ENCODE data around the gene KHDC4.
"Not testable (repeated sequence)": the region's sequence is repeated elsewhere in the genome, so short reads cannot be mapped to it uniquely, and the experiment has no call there.

KHDC4 gene

DNA sequence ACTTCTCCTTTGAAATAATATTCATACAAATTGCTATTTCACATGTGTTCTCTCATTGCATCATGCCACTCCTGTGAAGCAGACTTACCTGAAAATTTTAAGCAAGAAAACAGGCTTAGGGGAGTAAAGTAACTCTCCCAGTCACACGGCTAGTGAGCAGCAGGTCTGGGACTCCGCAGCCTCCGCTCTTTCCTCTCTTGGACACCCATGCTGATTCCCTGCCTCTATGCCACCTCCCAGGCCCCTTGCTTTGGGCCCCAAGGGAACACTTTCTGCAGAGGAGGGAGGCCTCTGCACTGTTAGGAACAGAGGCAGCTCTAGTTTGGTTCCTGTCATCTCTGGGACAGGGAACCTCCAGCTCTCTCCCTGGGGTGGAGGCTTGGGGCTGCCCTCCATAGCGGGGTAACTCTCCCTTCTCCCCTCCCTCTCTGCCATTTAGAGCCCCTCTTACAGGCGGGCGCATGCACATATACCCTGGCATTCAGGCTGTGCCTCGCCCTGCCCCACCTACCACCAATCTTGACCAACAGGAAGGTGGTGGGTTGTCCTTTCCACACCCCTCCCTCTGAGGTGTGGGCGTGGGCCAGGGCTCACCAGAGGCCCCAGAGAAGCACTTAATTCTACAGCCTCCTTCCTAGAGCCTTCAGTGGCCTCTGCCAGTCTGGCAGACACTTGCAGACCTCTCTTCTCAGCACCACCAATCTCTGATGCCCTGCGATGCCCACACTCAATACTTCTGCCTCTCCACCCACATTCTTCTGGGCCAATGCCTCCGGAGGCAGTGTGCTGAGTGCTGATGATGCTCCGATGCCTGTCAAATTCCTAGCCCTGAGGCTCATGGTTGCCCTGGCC, 7.0 kb upstream of the KHDC4 start, which contains the start of gene RXFP4:
Gene RXFP4 (plus strand): TSS at position 646 of the 852 bp plus-strand sequence. CDS start 72 bp downstream, at position 718.
- no peak for DNase-seq (ENCODE audit: low read depth)

DNA sequence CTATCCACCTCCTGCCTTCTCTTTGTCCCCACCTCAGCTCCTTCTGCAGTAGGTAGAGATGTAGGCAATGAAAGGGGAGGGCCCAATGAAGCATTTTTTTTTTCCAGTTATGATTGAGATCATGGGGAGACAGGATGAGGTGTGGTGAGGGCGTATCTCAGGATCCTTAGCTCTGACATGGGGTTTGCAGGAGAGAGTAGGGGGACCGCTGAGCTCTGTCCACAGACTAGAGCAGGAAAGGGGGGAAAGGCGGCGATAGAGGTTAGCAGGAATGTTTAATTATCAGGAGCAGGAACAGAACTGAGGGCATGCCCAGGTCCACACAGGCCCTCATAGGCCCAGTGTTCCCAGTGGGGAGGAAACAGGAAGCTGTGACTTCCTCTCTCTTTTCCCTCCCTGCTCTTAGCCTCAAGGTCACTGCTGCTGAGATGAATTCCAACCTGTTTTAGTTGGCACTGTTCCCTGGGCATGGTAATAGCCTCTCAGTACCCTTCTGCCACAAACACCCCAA, 6.3 kb upstream of the KHDC4 start:
- DNase-seq (ENCODE audit: low read depth) = no peak

DNA sequence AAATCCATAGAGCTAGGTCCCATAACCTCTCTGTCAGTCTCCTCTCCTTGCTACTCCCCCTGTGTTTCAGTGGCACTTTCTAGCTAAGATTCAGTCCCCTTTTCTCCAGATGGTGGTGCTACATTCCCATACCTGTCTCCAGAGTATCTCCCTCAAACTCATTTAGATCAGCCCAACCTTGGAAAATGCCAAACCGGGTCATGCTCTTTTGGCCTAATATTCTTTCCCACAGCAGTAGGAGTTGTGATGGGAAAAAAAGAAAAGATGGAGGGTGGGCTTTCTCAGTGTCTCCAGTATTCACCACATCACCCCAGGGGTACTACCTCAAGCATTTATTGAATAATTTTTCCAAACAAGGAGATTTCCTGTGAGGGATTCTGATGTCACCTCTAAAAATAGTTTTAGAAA, 4.0 kb upstream of the KHDC4 start:
- DNase-seq (ENCODE audit: low read depth) = no peak

DNA sequence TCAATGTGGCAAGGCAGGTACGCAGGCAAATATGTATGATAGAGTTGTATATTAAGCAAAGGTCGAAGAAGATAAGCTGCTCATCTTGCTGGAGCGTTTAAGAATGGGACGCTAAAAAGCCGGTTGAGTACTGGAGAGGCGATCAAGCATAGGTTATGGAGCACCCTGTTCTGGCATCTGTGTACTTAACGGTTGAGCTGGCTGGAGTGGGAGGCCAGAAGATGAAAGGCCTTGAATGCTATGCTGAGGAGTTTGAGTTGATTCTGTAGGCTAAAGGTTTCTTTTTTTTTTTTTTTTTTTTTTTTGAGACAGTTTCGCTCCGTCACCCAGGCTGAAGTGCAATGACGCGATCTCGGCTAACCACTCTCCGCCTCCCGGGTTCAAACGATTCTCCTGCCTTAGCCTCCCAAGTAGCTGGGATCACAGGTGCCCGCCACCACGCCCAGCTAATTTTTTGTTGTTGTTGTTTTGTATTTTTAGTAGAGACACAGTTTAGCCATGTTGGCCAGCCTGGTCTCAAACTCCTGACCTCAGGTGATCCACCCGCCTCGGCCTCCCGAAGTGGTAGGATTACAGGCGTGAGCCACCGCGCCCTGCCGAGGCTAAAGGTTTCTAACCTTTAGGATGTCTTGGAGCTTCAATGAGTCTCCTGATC, 850 bp upstream of the KHDC4 start:
- DNase-seq (ENCODE audit: low read depth) = no peak

DNA sequence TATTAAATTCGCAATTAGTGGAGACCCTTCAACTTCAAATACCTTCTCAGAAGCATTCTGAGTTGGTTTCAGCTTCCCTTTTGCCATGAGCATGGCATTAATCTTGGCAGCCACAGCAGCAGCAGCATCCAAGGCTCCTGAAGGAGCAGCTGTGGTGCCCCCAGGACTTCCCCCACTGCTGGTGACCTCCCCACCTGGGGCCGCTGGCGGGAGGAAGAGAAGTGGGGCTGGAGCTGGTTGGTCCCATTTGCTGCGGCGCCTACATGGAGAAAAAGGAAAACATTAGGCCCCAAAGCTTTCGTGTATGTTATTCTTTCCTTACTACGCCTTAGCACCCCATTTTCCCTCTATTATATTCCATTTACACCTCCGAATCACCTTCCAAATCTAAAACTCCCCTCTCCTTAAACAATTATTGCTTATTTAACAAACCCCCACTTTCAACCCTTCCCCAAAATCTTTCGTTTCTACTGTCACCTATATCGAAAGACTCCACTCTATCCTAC, 569 bp downstream of the KHDC4 start:
- no peak for DNase-seq (ENCODE audit: low read depth)

DNA sequence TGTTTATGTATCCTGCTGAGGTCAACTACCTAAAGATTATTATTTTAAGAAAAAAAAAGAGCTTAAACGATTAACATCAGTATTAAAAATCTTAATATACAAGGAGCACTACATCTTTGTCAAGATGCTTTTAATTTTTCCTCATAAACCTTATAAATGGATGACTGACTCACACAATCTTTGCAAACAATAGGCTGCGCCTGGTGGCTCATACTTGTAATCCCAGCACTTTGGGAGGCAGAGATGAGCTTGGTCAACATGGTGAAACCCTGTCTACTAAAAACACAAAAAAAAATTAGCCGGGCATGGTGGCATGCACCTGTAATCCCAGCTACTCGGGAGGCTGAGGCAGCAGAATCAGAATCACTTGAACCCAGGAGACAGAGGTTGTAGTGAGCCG, 1.7 kb downstream of the KHDC4 start:
- DNase-seq (ENCODE audit: low read depth) = no peak

DNA sequence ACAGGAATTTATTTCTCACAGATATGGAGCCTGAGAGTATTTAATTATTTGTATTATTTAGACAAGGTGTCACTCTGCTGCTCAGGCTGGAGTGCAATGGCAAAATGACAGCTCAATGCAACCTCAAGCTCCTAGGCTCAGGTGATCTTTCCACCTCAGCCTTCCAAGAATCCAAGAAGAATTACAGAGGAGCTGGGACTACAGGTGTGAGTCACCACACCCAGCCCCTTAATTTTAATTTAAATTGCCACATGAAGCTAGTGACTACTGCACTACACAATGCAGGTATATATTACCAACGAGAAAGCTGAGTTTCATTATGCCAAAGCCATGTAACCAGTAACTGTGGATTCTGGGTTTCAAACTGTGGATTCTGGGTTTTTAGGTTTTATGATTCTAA, 2.1 kb downstream of the KHDC4 start:
- DNase-seq (ENCODE audit: low read depth) = no peak

DNA sequence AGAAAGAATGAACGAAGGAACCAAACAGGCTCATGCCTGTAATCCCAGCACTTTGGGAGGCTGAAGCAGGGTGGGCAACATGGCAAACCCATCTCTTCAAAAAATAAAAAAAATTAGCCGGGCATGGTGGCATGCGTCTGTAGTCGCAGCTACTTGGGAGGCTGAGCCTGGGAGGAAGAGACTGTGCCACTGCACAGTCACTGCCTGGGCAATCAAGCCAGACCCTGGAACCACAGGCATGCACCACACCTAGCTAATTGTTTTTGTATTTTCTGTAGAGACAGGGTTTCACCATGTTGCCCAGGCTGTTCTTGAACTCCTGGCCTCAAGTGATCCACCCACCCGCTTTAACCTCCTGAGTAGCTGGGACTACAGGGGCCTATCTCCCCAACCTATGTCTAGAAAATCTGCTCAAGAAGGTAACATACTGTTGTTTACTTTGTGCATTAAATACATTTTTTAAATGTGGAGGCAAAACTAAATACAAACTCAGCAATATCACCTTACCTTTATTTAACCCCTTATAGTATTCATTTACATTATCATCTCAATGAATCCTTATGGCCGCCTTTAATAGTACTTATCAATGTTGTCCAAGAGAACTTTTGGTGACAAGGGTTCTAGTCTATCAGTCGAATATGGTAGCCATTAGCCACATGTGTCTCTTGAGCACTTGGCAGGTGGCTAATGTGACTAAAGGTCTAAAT, 2.7 kb downstream of the KHDC4 start:
- no peak for DNase-seq (ENCODE audit: low read depth)

DNA sequence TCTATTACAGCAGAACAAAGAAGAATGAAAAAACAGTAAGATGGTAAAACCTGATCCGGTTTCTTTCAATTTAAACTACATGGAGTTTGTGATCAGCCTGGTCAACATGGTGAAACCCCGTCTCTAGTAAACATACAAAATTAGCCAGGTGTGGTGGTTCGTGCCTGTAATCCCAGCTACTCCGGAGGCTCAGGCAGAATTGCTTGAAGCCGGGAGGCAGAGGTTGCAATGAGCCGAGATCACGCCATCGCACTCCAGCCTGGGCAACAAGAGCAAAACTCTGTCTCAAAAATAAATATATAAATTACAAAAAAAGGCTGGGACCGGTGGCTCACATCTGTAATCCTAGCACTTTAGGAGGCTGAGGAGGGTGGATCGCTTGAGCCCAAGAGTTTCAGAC, 3.5 kb downstream of the KHDC4 start:
- not testable (repeated sequence) for DNase-seq (ENCODE audit: low read depth)

DNA sequence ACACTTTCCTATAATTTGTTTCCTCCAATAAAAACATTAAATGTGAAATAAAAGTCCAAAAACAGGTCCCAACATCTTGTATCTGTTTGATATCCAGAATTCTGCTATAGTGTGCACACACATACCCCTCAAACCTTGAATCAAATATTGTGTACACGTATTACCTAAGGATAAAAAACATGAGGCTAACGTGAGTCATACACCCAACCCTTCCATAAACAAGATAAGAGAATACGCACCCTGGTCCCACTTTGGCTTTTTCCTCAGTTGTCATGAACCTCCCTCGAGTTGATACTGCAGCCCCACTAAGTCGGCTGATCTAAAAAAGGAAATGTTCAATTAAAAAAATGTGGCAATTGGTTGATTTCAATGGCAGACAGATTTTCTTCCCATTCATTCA, 5.2 kb downstream of the KHDC4 start:
- DNase-seq (ENCODE audit: low read depth) = no peak

DNA sequence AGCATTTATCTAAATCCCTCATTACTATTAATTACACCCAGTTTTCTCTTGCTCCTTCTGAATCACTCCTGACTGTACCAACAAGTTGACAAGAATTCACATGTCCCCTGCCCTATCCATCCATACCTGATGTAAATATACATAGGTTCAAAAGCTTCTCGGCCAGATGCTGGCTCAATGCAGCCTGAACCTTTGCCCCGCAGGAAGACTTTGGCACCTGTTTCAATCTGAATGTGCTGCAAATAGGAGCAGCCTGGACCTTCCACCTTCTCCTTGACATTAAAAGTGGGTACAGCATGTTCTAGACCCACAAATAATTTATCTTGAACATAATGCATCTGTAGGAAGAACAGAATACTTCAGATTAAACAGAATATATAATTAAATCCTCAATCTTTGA, 8.7 kb downstream of the KHDC4 start:
- no peak for DNase-seq (ENCODE audit: low read depth)

DNA sequence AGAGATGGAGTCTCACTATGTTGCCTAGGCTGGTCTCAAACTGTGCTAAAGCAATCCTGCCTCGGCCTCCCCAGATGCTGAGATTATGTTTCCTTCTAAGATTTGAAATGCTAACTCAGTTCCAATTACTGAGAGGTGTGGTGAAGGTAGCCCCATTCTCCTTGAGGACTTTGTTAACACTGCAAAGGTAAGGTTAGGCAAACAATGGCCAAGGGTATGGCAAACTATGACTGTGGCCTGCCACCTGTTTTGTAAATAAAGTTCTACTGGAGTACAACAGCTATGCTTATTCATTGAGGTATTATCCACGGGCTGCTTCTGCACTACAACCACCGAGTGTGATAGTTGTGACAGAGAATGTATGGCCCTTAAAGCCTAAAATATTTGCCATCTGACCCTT, 13.5 kb downstream of the KHDC4 start:
- DNase-seq (ENCODE audit: low read depth) = no peak

DNA sequence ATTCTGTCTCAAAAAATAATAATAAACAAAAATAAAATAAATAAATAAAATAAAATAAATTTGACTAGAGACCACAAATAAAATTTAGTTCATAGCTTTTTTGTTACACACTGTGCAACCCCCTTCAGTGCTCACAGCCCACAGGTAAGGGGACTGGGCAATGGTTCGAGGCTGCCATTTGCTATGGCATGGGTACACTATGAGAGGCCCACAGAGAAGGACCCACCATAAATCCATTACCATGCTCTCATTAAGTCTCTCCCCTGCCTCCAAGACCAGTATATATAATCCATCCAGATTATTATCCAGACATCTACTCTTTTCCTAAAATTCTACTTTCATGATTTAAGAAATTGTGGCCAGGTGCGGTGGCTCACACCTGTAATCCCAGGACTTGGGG, 14.4 kb downstream of the KHDC4 start:
- DNase-seq (ENCODE audit: low read depth) = no peak

DNA sequence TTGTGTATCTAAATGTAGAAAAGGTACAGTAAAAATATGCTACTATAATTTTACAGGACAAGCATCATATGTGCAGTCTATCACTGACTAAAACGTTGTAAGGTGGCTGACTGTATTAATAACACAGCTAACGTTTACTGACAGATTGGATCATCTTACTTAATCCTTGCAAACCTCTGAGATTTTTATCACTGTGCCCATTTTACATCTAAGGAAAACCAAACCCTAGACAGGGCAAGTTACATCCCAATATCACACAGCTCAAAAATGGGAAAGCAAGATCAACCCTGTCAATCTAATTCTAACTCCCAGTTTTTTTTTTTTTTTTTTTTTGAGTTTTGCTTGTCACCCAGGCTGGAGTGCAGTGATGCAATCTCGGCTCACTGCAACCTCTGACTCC, 15.6 kb downstream of the KHDC4 start:
- no peak for DNase-seq (ENCODE audit: low read depth)

DNA sequence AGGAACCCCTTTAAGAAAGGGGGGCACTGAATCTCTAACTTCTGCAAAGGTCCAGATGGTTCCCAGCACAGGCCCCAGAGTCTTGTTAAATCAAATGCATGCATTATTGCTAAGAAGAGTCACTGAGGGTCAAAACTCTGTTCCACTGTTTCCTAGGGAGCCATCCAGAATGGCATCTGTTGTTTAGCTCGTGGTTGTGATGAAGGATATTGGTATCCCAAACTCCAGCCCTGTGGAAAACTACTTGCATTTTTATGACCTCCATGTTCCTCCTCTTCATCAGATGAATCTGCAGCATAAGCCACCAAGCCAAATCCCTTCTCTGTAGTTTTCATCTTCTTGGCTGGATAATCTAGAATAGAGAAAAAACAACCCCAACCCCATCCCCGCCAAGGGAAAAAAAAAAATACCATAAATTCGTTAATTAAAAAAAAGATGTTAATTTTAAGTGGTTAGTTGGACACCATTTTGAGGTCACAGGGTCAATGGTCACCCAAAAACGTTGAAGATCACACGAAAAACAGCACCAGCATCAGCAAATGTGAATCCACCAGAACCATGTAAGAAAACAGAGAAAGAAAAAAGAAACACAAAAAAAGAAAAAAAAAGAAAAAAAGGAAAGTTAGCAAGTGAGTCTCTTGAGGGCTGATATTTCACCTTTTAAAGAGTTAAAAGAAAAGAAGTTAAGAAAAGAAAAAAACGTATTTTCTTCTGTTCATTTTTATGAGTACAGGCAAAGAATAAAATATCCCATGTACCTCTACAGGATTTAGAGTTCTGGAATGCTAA, 20.1 kb downstream of the KHDC4 start:
- DNase-seq (ENCODE audit: low read depth) = no peak

DNA sequence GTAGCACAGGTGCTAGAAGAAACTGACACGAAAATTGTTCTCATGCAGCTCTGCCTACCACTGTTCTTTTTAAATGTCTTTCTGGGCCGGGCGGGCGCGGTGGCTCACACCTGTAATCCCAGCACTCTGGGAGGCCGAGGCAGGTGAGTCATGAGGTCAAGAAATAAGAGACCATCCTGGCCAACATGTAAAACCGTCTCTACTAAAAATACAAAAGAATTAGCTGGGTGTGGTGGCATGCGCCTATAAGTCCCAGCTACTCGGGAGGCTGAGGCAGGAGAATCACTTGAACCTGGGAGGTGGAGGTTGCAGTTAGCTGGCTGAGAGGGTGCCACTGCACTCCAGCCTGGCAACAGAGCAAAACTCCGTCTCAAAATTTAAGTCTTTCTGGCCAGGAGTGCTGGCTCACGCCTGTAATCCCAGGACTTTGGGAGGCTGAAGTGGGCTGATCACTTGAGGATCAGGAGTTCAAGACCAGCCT, 22.1 kb downstream of the KHDC4 start:
- DNase-seq (ENCODE audit: low read depth) = no peak

DNA sequence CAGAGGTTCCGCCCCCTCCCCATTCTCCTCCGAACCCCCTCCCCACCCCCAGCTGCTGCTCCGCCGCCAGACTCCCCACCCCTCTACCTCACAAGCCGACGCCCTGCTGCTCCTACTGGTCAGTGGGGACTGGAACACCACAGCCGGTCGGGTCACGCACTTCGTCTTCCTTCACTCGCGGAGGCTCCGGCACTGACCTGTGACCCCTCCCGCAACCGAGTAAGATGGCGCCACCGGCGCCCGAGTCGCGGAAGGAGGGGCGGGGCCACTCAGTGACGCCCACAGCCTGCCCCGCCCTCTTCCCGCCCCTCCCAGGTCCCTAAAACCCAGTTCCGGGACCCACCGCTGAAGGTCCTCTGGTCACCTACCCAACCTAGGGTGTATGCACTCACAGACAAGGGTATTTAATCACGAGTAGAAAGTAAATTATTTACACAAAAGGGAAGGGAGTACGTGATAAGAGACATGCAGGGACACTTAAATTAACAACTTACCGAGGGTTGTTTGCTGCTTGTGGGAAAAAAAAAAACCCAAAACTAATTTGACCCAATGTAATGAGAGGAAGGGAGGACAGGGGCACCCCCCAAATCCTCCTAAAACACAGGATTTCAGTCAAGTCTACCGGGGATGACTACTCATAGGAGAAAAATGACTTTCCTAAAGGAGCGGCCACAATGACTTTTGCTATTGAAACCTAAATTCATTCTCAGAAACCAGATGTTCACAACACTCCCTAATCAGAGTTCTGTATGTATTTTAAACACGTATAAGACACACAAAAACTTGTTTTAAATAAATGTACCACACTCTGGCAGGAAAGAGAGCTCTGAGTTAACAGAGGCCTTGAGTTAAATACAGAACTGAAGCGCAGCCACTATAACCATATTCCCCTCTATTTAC, 22.8 kb downstream of the KHDC4 start, which contains the start of gene RIT1:
Gene RIT1 (minus strand): TSS at position 194 of the 900 bp plus-strand sequence. CDS start 588 bp downstream, outside the sequence.
- no peak for DNase-seq (ENCODE audit: low read depth)

DNA sequence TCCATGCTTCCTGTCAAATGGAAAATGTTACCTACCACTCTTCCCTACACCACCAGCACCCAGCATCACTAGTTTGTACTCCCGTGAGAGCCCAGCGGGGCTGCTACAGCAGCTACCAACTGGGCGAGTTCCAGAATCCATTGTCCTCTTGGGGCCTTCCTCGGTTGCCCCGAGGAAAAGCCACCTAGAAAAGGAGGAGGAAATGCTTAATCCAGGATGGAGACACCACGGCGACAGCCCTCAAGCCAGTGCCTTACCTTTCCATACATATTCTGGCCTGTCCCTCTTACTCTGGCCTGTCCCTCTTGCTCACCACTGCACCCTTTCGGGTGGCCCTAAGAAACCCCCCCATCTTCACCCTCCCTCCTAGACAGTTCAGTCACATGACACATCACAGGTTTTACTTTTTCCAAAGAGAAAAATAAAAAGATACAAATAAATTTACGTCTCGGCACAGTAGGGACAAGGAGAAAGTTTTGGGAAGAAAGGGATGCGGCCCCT, 23.5 kb downstream of the KHDC4 start:
- no peak for DNase-seq (ENCODE audit: low read depth)

DNA sequence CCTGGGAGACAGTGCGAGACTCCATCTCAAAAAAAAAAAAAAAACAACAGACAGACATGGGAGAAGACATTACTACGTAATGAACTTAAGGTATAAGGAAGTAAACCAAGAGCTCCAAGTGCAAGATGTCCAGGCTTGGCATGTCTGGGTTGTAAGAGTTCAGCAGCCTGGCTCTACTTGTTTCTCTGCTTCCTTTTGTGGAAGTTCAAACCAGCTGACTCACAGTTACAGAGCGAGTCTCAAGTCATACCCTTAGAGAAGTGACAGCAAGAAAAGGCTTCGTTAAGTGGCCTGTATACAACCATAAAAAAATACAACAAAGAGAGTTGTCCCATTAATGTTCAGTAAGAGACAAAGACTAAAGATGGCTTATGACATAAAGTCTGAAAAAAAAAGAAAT, 24.3 kb downstream of the KHDC4 start:
- DNase-seq (ENCODE audit: low read depth) = no peak

DNA sequence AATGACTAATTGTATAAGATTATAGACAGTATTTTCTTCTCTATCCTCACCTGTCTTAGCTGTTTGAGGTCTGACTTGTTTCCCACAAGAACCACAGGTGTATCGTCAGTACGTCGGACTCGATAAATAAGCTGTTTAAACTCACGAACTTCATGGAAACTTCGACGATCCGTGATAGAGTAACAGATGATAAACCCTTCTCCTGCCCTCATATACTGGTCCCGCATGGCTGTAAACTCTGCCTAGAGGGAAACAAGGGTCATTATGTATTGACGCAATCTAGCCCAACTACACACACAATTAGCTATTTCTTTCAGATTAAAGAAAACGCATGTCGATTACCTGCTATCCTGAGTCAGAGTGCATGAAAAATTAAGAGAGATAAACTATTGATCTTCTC, 30.0 kb downstream of the KHDC4 start:
- no peak for DNase-seq (ENCODE audit: low read depth)
